H9 (cell line): ENCODE data around the gene MYCBP2. TPM values are rescaled to one million over a fixed set of nuclear protein-coding genes. Genes with fewer than 3 reads are reported as not detected.

Experiments used
- DNase-seq: peaks from one replicate; pipeline ENCODE4 v3.0.0-alpha.2; 2017
- H2AFZ ChIP-seq: one replicate; pipeline ENCODE4 v1.6.1; 2013; ENCODE audit warnings: mild to moderate bottlenecking, low read length, control low read depth, moderate library complexity
- H2AK5ac ChIP-seq: 2 replicates; pipeline ENCODE4 v1.6.1; 2013; ENCODE audit warnings: low read length, control low read depth, mixed read lengths; ENCODE audit not compliant: insufficient read length
- H2BK120ac ChIP-seq: one replicate; pipeline ENCODE4 v1.6.1; 2013; ENCODE audit warnings: low read depth, mild to moderate bottlenecking, low read length, control low read depth, inconsistent platforms; ENCODE audit not compliant: poor library complexity, severe bottlenecking
- H2BK12ac ChIP-seq: 2 replicates; pipeline ENCODE4 v1.6.1; 2013; ENCODE audit warnings: low read length, control low read depth, mixed read lengths, low read depth; ENCODE audit not compliant: insufficient read length
- H2BK15ac ChIP-seq: 2 replicates; pipeline ENCODE4 v1.6.1; 2013; ENCODE audit warnings: low read depth, low read length, control low read depth
- H2BK20ac ChIP-seq: one replicate; pipeline ENCODE4 v1.6.1; 2013; ENCODE audit warnings: low read depth, mild to moderate bottlenecking, low read length, control low read depth, inconsistent platforms; ENCODE audit not compliant: poor library complexity, severe bottlenecking
- H2BK5ac ChIP-seq: 2 replicates; pipeline ENCODE4 v1.6.1; 2013; ENCODE audit warnings: low read length, control low read depth, mixed read lengths; ENCODE audit not compliant: insufficient read length
- H3K14ac ChIP-seq: 2 replicates; pipeline ENCODE4 v1.6.1; 2013; ENCODE audit warnings: low read length, control low read depth; ENCODE audit not compliant: insufficient read depth
- H3K18ac ChIP-seq: 2 replicates; pipeline ENCODE4 v1.6.1; 2013; ENCODE audit warnings: low read depth, mild to moderate bottlenecking, mixed read lengths, low read length, control low read depth; ENCODE audit not compliant: insufficient read length
- H3K23ac ChIP-seq: 2 replicates; pipeline ENCODE4 v1.6.1; 2013; ENCODE audit warnings: low read length, control low read depth, mixed read lengths, low read depth; ENCODE audit not compliant: insufficient read length
- H3K23me2 ChIP-seq: 2 replicates; pipeline ENCODE4 v1.6.1; 2013; ENCODE audit warnings: low read depth, mild to moderate bottlenecking, mixed read lengths, low read length, control low read depth; ENCODE audit not compliant: insufficient read length, poor library complexity, severe bottlenecking
- H3K27ac ChIP-seq: 2 replicates; pipeline ENCODE4 v1.5.1; 2013; ENCODE audit warnings: low read length, control low read depth, mixed read lengths, low read depth; ENCODE audit not compliant: insufficient read length
- H3K27me3 ChIP-seq: 2 replicates; pipeline ENCODE4 v1.6.1; 2013; ENCODE audit warnings: low read length, control low read depth, inconsistent platforms; ENCODE audit not compliant: insufficient read depth
- H3K4ac ChIP-seq: 2 replicates; pipeline ENCODE4 v1.6.1; 2013; ENCODE audit warnings: low read depth, mild to moderate bottlenecking, control low read depth, inconsistent platforms, low read length, moderate library complexity
- H3K4me1 ChIP-seq: 2 replicates; pipeline ENCODE4 v1.6.1; 2013; ENCODE audit warnings: low read length, control low read depth, inconsistent platforms; ENCODE audit not compliant: insufficient read depth
- H3K4me2 ChIP-seq: 2 replicates; pipeline ENCODE4 v1.6.1; 2013; ENCODE audit warnings: low read length, control low read depth, mixed read lengths; ENCODE audit not compliant: insufficient read length, insufficient read depth
- H3K56ac ChIP-seq: 2 replicates; pipeline ENCODE4 v1.6.1; 2013; ENCODE audit warnings: low read depth, mild to moderate bottlenecking, mixed read lengths, low read length, control low read depth; ENCODE audit not compliant: insufficient read length
- H3K79me1 ChIP-seq: 2 replicates; pipeline ENCODE4 v1.6.1; 2013; ENCODE audit warnings: low read depth, mild to moderate bottlenecking, moderate library complexity, low read length, control low read depth, inconsistent platforms; ENCODE audit not compliant: insufficient read depth, poor library complexity, severe bottlenecking
- H3K79me2 ChIP-seq: 2 replicates; pipeline ENCODE4 v1.6.1; 2013; ENCODE audit warnings: low read length, control low read depth, inconsistent platforms; ENCODE audit not compliant: insufficient read depth
- H3K9ac ChIP-seq: 2 replicates; pipeline ENCODE4 v1.6.1; 2013; ENCODE audit warnings: low read length, control low read depth, mixed read lengths; ENCODE audit not compliant: insufficient read length; ENCODE audit errors: extremely low read depth
- H3K9me3 ChIP-seq: one replicate; pipeline ENCODE4 v1.6.1; 2013; ENCODE audit warnings: low read depth, low read length, inconsistent platforms; ENCODE audit not compliant: control insufficient read depth
- H3T11ph ChIP-seq: one replicate; pipeline ENCODE4 v1.6.1; 2013; ENCODE audit warnings: mild to moderate bottlenecking, low read length, control low read depth, inconsistent platforms
- H4K20me1 ChIP-seq: one replicate; pipeline ENCODE4 v1.6.1; 2013; ENCODE audit not compliant: control insufficient read depth, insufficient read length, insufficient read depth
- H4K5ac ChIP-seq: 2 replicates; pipeline ENCODE4 v1.6.1; 2013; ENCODE audit warnings: low read depth, mild to moderate bottlenecking, mixed read lengths, low read length, control low read depth; ENCODE audit not compliant: insufficient read length
- H4K8ac ChIP-seq: replicated peaks from 2 replicates; pipeline ENCODE4 v1.6.1; 2013; ENCODE audit warnings: low read length, control low read depth, mixed read lengths, low read depth; ENCODE audit not compliant: insufficient read length
- H4K91ac ChIP-seq: 2 replicates; pipeline ENCODE4 v1.6.1; 2013; ENCODE audit warnings: low read depth, mild to moderate bottlenecking, moderate library complexity, mixed read lengths, low read length, control low read depth; ENCODE audit not compliant: insufficient read length
- H3K27ac Mint-ChIP-seq, 3 experiments: 2 replicates in 2 of 3; 3 replicates in 1 of 3; pipeline ENCODE4 v1.8.0; 2020 to 2021; ENCODE audit warnings: mixed read lengths in 3 of 3, mild to moderate bottlenecking in 1 of 3, moderate library complexity in 1 of 3
- H3K27me3 Mint-ChIP-seq: 2 replicates; pipeline ENCODE4 v1.8.0; 2021; ENCODE audit warnings: low read depth, mild to moderate bottlenecking, moderate library complexity, mixed read lengths
- H3K36me3 Mint-ChIP-seq, 3 experiments: 2 replicates in 2 of 3; 3 replicates in 1 of 3; pipeline ENCODE4 v1.8.0; 2020 to 2021; ENCODE audit warnings: low read depth in 3 of 3, mixed read lengths in 3 of 3; ENCODE audit not compliant: insufficient read depth in 1 of 3
- H3K4me1 Mint-ChIP-seq, 2 experiments: 2 replicates each; pipeline ENCODE4 v1.8.0; 2020; ENCODE audit warnings: mixed read lengths in 2 of 2
- H3K4me3 Mint-ChIP-seq, 2 experiments: 2 replicates in 1 of 2; 3 replicates in 1 of 2; pipeline ENCODE4 v1.8.0; 2020 to 2021; ENCODE audit warnings: mild to moderate bottlenecking in 2 of 2, mixed read lengths in 2 of 2, moderate library complexity in 1 of 2
- H3K9me3 Mint-ChIP-seq, 2 experiments: 2 replicates in 1 of 2; 3 replicates in 1 of 2; pipeline ENCODE4 v1.8.0; 2020; ENCODE audit warnings: mild to moderate bottlenecking in 2 of 2, mixed read lengths in 2 of 2, moderate library complexity in 1 of 2
- WGBS: extraction: QIAGEN DNeasy Blood & Tissue Kit; methylation state at CpG from one replicate; pipeline ENCODE4 v1.1.7; 2013; ENCODE audit warnings: missing lambda C conversion rate, low lambda C conversion rate, mixed read lengths; ENCODE audit not compliant: insufficient read length; ENCODE audit errors: extremely low coverage; 5-methylcytosine and 5-hydroxymethylcytosine counted together
- total RNA-seq: library from RNA; stranded (reverse); gene quantifications from 2 replicates; pipeline ENCODE4 v1.2.1, GENCODE V29; 2021
- TF ChIP-seq, protein P1 (sequence below): fragments of 200-600 bp; sonication (generic); conservative IDR thresholded peaks from 3 replicates; pipeline ENCODE4 v1.8.0; 2021; ENCODE audit warnings: antibody characterized with exemption, mild to moderate bottlenecking

The MYCBP2 gene
- total RNA-seq, 1 experiment from 2014 or later, result 32.0 TPM

DNA sequence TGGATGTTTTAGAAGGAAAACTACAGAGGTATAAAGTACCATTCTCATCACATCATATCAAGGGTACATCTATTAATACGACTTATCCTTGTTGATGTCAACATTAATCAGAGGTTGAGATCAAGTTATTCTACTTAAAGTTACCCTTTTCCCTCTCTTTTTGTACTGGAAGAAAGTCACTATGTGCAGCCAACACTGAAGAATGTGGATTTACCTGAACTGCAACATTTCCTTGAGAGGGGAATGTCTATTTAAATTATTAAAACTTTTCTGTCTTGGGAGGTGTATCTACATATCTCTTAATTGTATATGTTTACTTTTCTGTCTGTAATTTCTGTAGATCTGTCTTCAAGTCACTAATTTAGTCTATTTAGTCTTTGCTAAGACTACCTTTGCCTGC lies 297.5 kb downstream of the MYCBP2 start:
- H3K27ac Mint-ChIP-seq, result no peak overlapping the region
- Histone ChIP-seq H3K4me1 (peaks cover 5% of the 10 kb centered on the region; the same call in 1 of the 2 replicates), H3K14ac (no peak overlapping the region), H3K4ac (no peak overlapping the region), H4K91ac (no peak overlapping the region), H3K23ac (no peak overlapping the region), H3K79me2 (peaks cover 4% of the 10 kb centered on the region; the same call in 1 of the 2 replicates), H3K27ac (no peak overlapping the region), H3K18ac (no peak overlapping the region), H3K9ac (no peak overlapping the region), H3K79me1 (no peaks in the 10 kb centered on the region), H2BK12ac (no peak overlapping the region), H2AK5ac (no peak overlapping the region), H2BK5ac (no peak overlapping the region), H3K9me3 (no peaks in the 10 kb centered on the region), H2BK20ac (no peak overlapping the region), H3K27me3 (no peaks in the 10 kb centered on the region), H2BK15ac (no peak overlapping the region), H3T11ph (no peak overlapping the region), H4K8ac (no peak overlapping the region), H2BK120ac (no peak overlapping the region), H3K56ac (no peak overlapping the region), H4K20me1 (no peaks in the 10 kb centered on the region), H4K5ac (no peak overlapping the region), H3K4me2 (no peak overlapping the region), H2AFZ (no peak overlapping the region), H3K23me2 (peaks cover 4% of the 10 kb centered on the region)
- no peaks in the 10 kb centered on the region; the same call in 1 of the 2 replicates for H3K27me3 Mint-ChIP-seq
- WGBS, result no CpG with 5 or more reads among the region's 1 CpG
- H3K4me1 Mint-ChIP-seq, result peaks cover 20 to 27% of the 10 kb centered on the region in 2 experiments
- no peak for DNase-seq
- 0 out of 5 replicates have a peak, but pooled peaks cover 0 to 3% of the 10 kb centered on the region in 2 experiments for H3K9me3 Mint-ChIP-seq
- no peak overlapping the region for H3K4me3 Mint-ChIP-seq
- TF ChIP-seq, protein P1, sequence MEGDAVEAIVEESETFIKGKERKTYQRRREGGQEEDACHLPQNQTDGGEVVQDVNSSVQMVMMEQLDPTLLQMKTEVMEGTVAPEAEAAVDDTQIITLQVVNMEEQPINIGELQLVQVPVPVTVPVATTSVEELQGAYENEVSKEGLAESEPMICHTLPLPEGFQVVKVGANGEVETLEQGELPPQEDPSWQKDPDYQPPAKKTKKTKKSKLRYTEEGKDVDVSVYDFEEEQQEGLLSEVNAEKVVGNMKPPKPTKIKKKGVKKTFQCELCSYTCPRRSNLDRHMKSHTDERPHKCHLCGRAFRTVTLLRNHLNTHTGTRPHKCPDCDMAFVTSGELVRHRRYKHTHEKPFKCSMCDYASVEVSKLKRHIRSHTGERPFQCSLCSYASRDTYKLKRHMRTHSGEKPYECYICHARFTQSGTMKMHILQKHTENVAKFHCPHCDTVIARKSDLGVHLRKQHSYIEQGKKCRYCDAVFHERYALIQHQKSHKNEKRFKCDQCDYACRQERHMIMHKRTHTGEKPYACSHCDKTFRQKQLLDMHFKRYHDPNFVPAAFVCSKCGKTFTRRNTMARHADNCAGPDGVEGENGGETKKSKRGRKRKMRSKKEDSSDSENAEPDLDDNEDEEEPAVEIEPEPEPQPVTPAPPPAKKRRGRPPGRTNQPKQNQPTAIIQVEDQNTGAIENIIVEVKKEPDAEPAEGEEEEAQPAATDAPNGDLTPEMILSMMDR, result no peak
- H3K36me3 Mint-ChIP-seq, result no peaks in the 10 kb centered on the region; a peak in 1 of 7 replicates
